ENCODE data around the gene CST11. TPM values are rescaled to one million over a fixed set of nuclear protein-coding genes. Genes with fewer than 3 reads are reported as not detected.

Gene CST11
- total and polyA plus RNA-seq, 4 donors: not detected

GRCh38 chr20:23404196-23404595 is 48.5 kb downstream of the CST11 start:
- Histone ChIP-seq H3K4me3 (ENCODE audit: low read depth, low read length) (no peak overlapping the region), H3K36me3 (ENCODE audit: control insufficient read depth, insufficient read depth, low read length) (peaks cover 6% of the 10 kb centered on the region), H3K9me3 (ENCODE audit: control insufficient read depth, insufficient read depth, low read length) (no peaks in the 10 kb centered on the region), H3K27ac (ENCODE audit: low read depth, low read length) (no peak overlapping the region), H3K27me3 (ENCODE audit: control insufficient read depth, insufficient read depth, low read length) (no peaks in the 10 kb centered on the region), H3K4me1 (ENCODE audit: control insufficient read depth, insufficient read depth, low read length) (no peaks in the 10 kb centered on the region)
- no peak for DNase-seq (ENCODE audit: low read depth in 4 of 6, low spot score in 6 of 6)
- 89% methylated on average over 1 of the region's 3 CpGs for WGBS (ENCODE audit: insufficient coverage)

GRCh38 chr20:23403751-23404150 is 48.9 kb downstream of the CST11 start:
- H3K4me3 ChIP-seq (ENCODE audit: low read depth, low read length): no peak overlapping the region
- 87% methylated on average over 3 of the region's 5 CpGs for WGBS (ENCODE audit: insufficient coverage)
- H3K27me3 ChIP-seq (ENCODE audit: control insufficient read depth, insufficient read depth, low read length): no peaks in the 10 kb centered on the region
- no peak for DNase-seq (ENCODE audit: low read depth in 4 of 6, low spot score in 6 of 6)
- peaks cover 6% of the 10 kb centered on the region for H3K36me3 ChIP-seq (ENCODE audit: control insufficient read depth, insufficient read depth, low read length)
- H3K9me3 ChIP-seq (ENCODE audit: control insufficient read depth, insufficient read depth, low read length): no peaks in the 10 kb centered on the region
- no peak overlapping the region for H3K27ac ChIP-seq (ENCODE audit: low read depth, low read length)
- no peaks in the 10 kb centered on the region for H3K4me1 ChIP-seq (ENCODE audit: control insufficient read depth, insufficient read depth, low read length)

- DNase-seq (ENCODE audit: low read depth in 4 of 6, low spot score in 6 of 6): no peak
- Histone ChIP-seq H3K4me1 (ENCODE audit: control insufficient read depth, insufficient read depth, low read length) (no peaks in the 10 kb centered on the region), H3K27me3 (ENCODE audit: control insufficient read depth, insufficient read depth, low read length) (no peaks in the 10 kb centered on the region), H3K9me3 (ENCODE audit: control insufficient read depth, insufficient read depth, low read length) (no peaks in the 10 kb centered on the region), H3K36me3 (ENCODE audit: control insufficient read depth, insufficient read depth, low read length) (peaks cover 6% of the 10 kb centered on the region), H3K27ac (ENCODE audit: low read depth, low read length) (no peak overlapping the region), H3K4me3 (ENCODE audit: low read depth, low read length) (no peak overlapping the region)
- WGBS (ENCODE audit: insufficient coverage): 100% methylated on average over 3 of the region's 5 CpGs
Measured at GRCh38 chr20:23401051-23401450, 51.6 kb downstream of the CST11 start.

Small RNA genes lying within 50 kb of the gene (small RNA-seq; reads per million reads assigned to genes)
- not detected for gene RF00019 (ENCODE audit: low replicate concordance)

Other genes with a start within 250 kb of the CST11 start
- gene NXT1, start 102.1 kb downstream of the CST11 start, total RNA-seq: 10 to 100 TPM; 16.0 to 24.1 TPM
- 10 to 100 TPM; 14.8 to 17.2 TPM for gene NXT1, start 102.1 kb downstream of the CST11 start, polyA plus RNA-seq (ENCODE audit: insufficient read length in 2 of 2)
- gene GZF1, start 90.7 kb downstream of the CST11 start, total RNA-seq: 10 to 100 TPM; 22.6 to 23.7 TPM
- gene GZF1, start 90.7 kb downstream of the CST11 start, polyA plus RNA-seq (ENCODE audit: insufficient read length in 2 of 2): 10 to 100 TPM; 21.1 to 22.7 TPM
- gene NAPB, start 31.4 kb downstream of the CST11 start, total RNA-seq: 100 to 1,000 TPM in 1 of 2 donors, 10 to 100 TPM in 1; 37.0 to 207 TPM
- gene NAPB, start 31.4 kb downstream of the CST11 start, polyA plus RNA-seq (ENCODE audit: insufficient read length in 2 of 2): 100 to 1,000 TPM; 114 to 137 TPM
- not detected for gene CSTL1, start 13.2 kb downstream of the CST11 start, total RNA-seq
- not detected for gene CSTL1, start 13.2 kb downstream of the CST11 start, polyA plus RNA-seq (ENCODE audit: insufficient read length in 2 of 2)
- gene CST8, start 38.2 kb upstream of the CST11 start, total RNA-seq: not detected
- not detected for gene CST8, start 38.2 kb upstream of the CST11 start, polyA plus RNA-seq (ENCODE audit: insufficient read length in 2 of 2)
- not detected for gene CST9L, start 115.6 kb upstream of the CST11 start, total RNA-seq
- not detected for gene CST9L, start 115.6 kb upstream of the CST11 start, polyA plus RNA-seq (ENCODE audit: insufficient read length in 2 of 2)
- not detected for gene CST9, start 153.0 kb upstream of the CST11 start, total RNA-seq
- gene CST9, start 153.0 kb upstream of the CST11 start, polyA plus RNA-seq (ENCODE audit: insufficient read length in 2 of 2): not detected
- gene CST3, start 185.1 kb upstream of the CST11 start, total RNA-seq: 100 to 1,000 TPM; 465 to 571 TPM
- 1,000 to 10,000 TPM; 2,050 to 2,096 TPM for gene CST3, start 185.1 kb upstream of the CST11 start, polyA plus RNA-seq (ENCODE audit: insufficient read length in 2 of 2)
- gene CST4, start 236.2 kb upstream of the CST11 start, total RNA-seq: not detected
- not detected for gene CST4, start 236.2 kb upstream of the CST11 start, polyA plus RNA-seq (ENCODE audit: insufficient read length in 2 of 2)

All from spinal cord (tissue), 10 donors.